Panc1 (cell line): Measurements from ENCODE around the gene SLC38A1.
A peak's percentile ranks its signal among the peaks of the same experiment; 100 is the strongest.

Experiments
- POLR2AphosphoS5 ChIP-seq: IDR thresholded peaks from 2 replicates; pipeline ENCODE4 v1.6.1; 2012; ENCODE audit warnings: mild to moderate bottlenecking, low read depth, low read length, moderate library complexity
- REST ChIP-seq, 2 experiments: IDR thresholded peaks; 2 replicates each; pipeline ENCODE4 v1.6.1; 2011 to 2012; ENCODE audit warnings: low read depth in 2 of 2, control low read depth in 1 of 2, low read length in 1 of 2, mild to moderate bottlenecking in 1 of 2, moderate library complexity in 1 of 2; ENCODE audit not compliant: insufficient read depth in 1 of 2
- TCF7L2 ChIP-seq: IDR thresholded peaks from 2 replicates; pipeline ENCODE4 v1.6.1; 2011; ENCODE audit warnings: mild to moderate bottlenecking, low read depth, low read length, inconsistent platforms
- TF ChIP-seq, protein P1 (sequence below): fragments of 450-650 bp; IDR thresholded peaks from 2 replicates; pipeline ENCODE4 v1.5.1; 2017; ENCODE audit warnings: mild to moderate bottlenecking

DNA sequence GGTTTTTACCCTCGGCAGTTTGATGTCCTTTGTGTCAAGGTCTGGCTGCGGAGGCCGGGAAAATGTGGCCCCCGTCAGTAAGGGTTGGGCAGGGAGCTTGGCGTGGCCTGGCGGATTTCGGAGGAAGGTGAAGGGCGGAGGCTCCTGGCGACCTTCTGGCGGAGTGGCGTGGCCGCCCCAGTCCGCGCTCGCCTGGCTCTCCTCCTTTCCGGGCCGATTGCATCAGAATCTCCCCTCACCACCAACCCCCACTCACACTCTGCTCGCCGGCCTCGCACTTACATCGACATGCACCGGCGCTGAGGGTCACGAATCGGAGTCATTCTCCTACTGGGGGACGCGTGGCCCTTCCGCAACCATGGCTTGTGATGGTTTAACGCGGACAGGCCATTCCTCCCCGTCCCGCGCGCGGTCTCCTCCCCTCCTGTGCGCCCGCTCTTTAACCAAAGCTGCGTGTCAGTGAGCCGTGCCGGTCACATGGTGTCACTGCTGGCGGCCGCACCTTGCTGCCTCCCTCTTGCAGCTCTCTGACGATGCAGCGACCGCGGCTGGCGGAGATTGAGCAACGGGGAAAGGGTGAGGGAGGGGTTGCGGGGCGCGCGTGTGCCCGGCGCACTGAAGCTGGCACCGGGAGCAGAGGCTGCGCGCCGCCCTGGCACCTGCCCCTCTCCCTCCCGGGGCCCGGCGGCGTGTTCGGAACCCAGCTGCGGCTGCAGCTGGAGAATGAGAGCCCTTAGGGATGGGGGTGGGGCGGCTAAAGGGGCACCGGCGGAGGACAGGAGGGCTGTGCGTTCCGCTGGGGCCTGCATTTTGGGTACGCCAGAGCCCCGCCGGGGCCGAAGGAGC, at the start of gene SLC38A1:
- TF ChIP-seq, protein P1, sequence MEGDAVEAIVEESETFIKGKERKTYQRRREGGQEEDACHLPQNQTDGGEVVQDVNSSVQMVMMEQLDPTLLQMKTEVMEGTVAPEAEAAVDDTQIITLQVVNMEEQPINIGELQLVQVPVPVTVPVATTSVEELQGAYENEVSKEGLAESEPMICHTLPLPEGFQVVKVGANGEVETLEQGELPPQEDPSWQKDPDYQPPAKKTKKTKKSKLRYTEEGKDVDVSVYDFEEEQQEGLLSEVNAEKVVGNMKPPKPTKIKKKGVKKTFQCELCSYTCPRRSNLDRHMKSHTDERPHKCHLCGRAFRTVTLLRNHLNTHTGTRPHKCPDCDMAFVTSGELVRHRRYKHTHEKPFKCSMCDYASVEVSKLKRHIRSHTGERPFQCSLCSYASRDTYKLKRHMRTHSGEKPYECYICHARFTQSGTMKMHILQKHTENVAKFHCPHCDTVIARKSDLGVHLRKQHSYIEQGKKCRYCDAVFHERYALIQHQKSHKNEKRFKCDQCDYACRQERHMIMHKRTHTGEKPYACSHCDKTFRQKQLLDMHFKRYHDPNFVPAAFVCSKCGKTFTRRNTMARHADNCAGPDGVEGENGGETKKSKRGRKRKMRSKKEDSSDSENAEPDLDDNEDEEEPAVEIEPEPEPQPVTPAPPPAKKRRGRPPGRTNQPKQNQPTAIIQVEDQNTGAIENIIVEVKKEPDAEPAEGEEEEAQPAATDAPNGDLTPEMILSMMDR = no peak
- TF ChIP-seq POLR2AphosphoS5 (peak; percentile 27; the same call in 1 of the 2 replicates), TCF7L2 (peak; percentile 34; the same call in 1 of the 2 replicates), REST (IDR thresholded peaks at IDR 0.05; ENCODE audit: insufficient read depth in 1 of 2, low read depth in 2 of 2, low read length in 1 of 2) (peak in 1 of 2 experiments; percentile 54; a peak in 1 of 4 replicates)
